Middle frontal gyrus (tissue), 1 donor: ENCODE results near the gene TTLL3.
"Not testable (repeated sequence)": the region's sequence is repeated elsewhere in the genome, so short reads cannot be mapped to it uniquely, and the experiment has no call there.

ENCODE experiments used
- DNase-seq: peaks from one replicate; pipeline ENCODE4 v3.0.0-alpha.2; 2015; ENCODE audit warnings: low spot score; ENCODE audit errors: extremely low spot score

Gene TTLL3

GRCh38 chr3:9865125-9865637 lies 55.1 kb downstream of the TTLL3 start:
- not testable (repeated sequence) for DNase-seq

- DNase-seq: no peak
Observed at GRCh38 chr3:9866639-9867038, 56.6 kb downstream of the TTLL3 start.

- no peak for DNase-seq
Observed at GRCh38 chr3:9867106-9867505, 57.0 kb downstream of the TTLL3 start.

DNA sequence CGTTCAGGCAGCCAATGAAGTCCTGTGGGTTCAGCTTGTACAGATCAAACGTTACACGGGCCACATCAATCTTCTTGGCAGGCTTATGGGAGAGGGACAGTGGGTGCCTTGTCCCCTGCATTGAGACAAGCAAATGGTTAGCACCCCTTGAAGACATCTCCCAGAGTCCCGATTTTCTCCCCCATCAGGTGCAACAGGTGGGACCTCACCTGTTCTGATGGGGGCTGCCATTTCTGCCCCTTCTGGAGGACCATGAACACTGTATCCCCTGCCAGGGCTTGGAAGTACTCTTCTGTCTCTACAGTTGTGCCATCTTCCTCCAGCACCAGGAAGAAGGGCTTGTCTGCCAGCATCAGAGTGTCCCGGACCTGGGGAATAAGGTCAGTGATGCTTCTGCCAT lies 59.9 kb downstream of the TTLL3 start:
- DNase-seq: no peak

DNA sequence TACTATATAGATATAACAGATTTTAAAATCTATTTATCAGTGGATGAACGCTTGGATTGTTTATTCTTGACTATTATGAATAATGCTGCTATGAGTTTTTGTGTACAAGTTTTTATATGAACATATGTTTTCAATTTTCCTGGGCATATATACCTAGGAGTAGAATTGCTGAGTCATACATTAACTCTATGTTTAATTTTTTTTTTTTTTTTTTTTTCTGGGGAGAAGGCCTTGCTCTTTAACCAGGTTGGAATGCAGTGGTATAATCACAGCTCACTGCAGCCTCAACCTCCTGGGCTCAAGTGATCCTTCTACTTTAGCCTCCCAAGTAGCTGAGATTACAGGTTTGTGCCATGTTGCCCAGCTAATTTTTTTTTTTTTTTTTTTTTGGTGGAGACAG lies 60.9 kb downstream of the TTLL3 start:
- no peak for DNase-seq

DNA sequence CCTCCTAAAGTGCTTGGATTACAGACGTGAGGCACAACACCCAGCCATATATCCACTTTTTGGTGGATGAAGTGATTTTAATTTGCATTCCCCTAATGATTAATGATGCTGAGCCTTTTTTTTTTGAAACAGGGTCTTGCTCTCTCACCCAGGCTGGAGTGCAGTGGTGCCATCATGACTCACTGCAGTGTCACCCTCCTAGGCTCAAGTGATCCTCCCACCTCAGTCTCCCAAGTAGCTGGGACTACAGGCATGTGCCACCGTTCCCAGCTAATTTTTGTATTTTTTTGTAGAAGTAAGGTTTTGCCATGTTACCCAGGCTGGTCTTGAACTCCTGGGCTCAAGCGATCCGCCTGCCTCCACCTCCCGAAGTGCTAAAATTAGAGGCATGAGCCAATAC lies 62.0 kb downstream of the TTLL3 start:
- DNase-seq: not testable (repeated sequence)

GRCh38 chr3:9875448-9875847 lies 65.4 kb downstream of the TTLL3 start:
- DNase-seq: no peak

- DNase-seq: not testable (repeated sequence)
Observed at GRCh38 chr3:9876255-9876654, 66.2 kb downstream of the TTLL3 start.

GRCh38 chr3:9876991-9877390 lies 66.9 kb downstream of the TTLL3 start:
- no peak for DNase-seq

DNA sequence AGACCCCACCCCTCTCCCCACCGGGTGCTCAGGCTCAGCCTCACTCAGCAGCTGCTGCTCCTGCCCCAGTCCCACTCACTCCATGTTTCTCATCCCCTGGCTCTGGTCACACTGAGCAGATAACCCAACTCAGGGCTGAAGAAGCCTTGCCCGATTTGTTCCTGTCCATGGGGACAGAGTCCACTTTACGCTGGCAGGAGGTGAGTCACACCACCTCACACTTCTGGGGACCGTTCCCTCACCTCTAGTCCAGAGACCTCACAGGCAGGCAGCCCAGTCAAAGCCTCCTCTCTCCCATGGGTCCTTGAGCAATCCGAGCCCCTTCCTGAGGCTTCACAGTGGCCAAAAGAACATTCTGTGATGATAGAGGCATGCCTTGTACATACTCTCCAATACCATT lies 68.6 kb downstream of the TTLL3 start:
- DNase-seq: no peak

DNA sequence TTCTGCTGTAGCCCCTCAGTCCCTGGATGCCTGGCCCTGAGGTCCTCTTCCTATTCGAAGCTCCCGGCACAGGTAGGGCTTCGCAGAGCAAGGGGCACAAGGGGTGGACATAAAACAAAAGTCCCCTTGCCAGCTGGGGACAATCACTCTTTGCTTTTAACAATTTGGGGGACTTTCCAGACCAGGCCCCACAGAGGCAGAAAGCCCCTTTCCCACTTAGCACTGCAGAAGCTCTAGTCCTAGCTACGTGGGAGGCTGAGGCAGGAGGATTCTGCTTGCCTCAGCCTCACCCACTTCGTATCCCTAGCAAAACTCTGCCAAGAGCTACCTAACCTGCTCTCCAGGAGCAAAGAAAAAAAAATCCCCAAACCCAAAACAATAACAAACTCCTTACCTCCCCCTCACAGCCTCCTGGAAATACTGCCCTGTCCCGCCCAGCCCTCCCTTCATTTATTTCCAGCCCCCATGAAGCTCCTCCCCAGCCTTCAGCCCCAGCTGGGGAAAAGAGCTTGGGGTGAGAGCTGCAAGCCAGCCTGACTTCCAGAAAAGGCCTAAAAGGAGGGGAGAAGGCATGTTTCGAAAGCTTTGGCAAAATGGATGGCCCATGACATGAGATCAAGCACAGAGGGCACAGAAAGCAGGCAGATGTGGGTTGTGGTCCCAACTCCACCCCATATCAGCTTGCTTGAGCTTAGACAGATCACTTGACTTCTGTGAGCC lies 69.9 kb downstream of the TTLL3 start, which contains the start of gene CIDEC:
Gene CIDEC (minus strand): TSS at position 424 of the 720 bp plus-strand sequence. CDS start 1,767 bp downstream, outside the sequence.
- no peak for DNase-seq

DNA sequence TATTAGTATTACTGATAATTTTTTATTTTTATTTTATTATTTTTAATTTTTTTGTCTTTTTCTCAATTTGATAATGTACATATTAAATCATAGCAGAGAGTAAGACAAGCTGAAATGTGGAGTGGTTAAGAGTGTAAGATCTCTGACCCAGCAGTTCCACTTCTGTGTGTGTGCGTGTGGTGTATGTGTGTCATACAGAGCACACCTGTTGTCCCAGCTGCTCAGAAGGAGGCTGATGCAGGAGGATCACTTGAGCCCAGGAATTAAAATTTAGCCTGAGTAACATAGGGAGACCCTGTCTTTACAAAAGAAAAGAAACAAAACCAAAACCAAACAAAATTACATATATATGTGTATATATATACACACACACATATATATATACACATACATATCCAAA lies 71.4 kb downstream of the TTLL3 start:
- no peak for DNase-seq

GRCh38 chr3:9883706-9884554 lies 73.9 kb downstream of the TTLL3 start:
- DNase-seq: no peak

DNA sequence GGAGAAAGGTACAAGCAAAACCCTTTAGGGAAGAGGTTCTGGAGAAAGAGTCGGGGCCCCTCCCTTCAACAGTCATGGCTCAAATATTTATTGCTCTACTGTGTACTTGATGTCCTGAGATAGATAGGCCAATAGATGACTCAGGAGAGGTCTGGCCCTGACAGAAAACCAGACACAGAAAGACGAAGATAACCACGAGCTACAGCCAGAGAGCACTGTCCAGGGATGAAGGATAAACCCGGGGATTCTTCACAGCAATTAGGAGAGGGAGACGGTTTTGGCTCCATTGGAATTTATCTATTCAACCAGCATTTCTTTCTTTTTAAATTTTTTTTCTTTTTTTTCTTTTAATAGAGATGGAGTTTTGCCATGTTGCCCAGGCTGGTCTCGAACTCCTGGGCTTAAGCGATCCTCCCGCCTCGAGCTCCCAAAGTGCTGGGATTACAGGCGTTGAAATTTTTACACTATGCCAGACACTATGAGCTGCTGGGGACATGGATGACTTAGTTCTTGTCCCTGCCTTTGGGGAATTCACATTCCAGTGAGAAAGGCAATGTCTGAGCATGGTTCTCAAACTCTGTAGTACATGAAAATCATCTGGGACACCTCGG lies 74.6 kb downstream of the TTLL3 start:
- no peak for DNase-seq
